IMR-90 (cell line): ENCODE data around the gene TMEM8B. TPM values are rescaled to one million over a fixed set of nuclear protein-coding genes. Genes with fewer than 3 reads are reported as not detected.

Source experiments
- BHLHE40 ChIP-seq: fragments of 150-350 bp; IDR thresholded peaks from 2 replicates; pipeline ENCODE4 v1.6.1; 2016; ENCODE audit warnings: mild to moderate bottlenecking, low read depth, low read length
- ELK1 ChIP-seq: fragments of 150-350 bp; IDR thresholded peaks from 2 replicates; pipeline ENCODE4 v1.6.1; 2016; ENCODE audit warnings: low read depth, mild to moderate bottlenecking, low read length, moderate library complexity, borderline replicate concordance
- POLR2A ChIP-seq: IDR thresholded peaks from 2 replicates; pipeline ENCODE4 v1.6.1; 2012; ENCODE audit warnings: mild to moderate bottlenecking, low read depth, low read length
- RAD21 ChIP-seq: IDR thresholded peaks from 2 replicates; pipeline ENCODE4 v1.6.1; 2012; ENCODE audit warnings: low read length, improper control_type of control experiment
- polyA plus RNA-seq, 3 experiments: library from polyadenylated mRNA; depleted of rRNA; stranded (reverse); fragments of >200 nt; gene quantifications; 2 replicates each; pipeline ENCODE4 v1.2.3, GENCODE V29; 2012; ENCODE audit warnings: low replicate concordance in 1 of 3
- total RNA-seq: library from RNA; depleted of rRNA; stranded (reverse); fragments of >200 nt; gene quantifications from 2 replicates; pipeline ENCODE4 v1.2.3, GENCODE V29; 2012

Gene TMEM8B
- total and polyA plus RNA-seq, 2 of the 4 experiments (the other 2 are of a cell fraction), result 0.72 to 8.3 TPM

GRCh38 chr9:35845824-35846771 is 17.1 kb downstream of the TMEM8B start (continued):
- TF ChIP-seq ELK1 (no peak), POLR2A (no peak), RAD21 (no peak), BHLHE40 (no peak)
